ENCODE data around the gene PROM1. TPM values are rescaled to one million over a fixed set of nuclear protein-coding genes. Genes with fewer than 3 reads are reported as not detected.

Gene PROM1
- total RNA-seq, 4 donors from 2014 or later = 0.94 to 16.3 (median 4.4) TPM

DNA sequence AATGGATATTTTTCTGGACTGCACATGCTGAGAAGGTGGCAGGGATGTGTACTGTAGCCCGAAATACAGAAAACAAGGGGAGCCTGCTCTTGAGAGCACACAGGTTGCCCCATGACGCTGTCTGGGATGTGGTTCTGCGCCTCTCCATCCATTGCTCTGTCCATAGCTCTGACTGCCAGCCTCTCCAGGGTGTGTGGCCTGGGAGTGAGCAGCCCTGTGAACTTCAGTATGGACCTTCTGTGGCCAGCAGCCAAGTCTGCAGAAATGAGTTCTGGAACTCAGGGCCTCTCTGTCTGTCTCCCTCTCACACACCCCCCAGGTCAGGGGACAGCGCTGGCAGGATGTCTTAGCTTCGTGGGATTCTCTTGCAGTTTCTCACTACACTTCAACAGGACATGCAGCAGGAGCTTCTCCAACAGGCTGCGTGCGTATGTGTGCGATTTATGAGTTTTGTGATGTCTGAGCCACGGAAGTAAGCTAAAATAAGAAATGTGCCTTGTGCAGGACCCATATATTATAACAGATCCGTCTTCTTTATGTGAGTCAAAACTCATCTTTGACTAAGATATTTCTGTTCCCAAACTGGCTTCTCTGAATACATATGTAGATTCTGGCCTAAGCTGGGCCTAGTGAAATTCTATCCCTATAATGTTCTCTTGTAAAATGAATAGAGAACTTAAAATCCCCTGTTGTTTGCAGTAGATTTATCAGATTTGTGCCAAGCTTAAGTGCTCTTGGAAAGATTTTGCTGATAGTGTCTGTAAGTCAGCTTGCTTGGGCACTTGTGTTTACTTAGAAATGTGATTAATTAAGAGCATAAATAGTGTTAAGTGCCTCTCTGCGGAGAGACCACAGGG, 40.0 kb downstream of the PROM1 start:
- TF ChIP-seq POLR2A (IDR thresholded peaks at IDR 0.05) = no peak
- TF ChIP-seq POLR2AphosphoS5 (IDR thresholded peaks at IDR 0.05) = no peak
- no peak for TF ChIP-seq CTCF (IDR thresholded peaks at IDR 0.05)
- TF ChIP-seq EP300 (IDR thresholded peaks at IDR 0.05) = no peak
- no peaks in the 10 kb centered on the region for H3K9me3 ChIP-seq

DNA sequence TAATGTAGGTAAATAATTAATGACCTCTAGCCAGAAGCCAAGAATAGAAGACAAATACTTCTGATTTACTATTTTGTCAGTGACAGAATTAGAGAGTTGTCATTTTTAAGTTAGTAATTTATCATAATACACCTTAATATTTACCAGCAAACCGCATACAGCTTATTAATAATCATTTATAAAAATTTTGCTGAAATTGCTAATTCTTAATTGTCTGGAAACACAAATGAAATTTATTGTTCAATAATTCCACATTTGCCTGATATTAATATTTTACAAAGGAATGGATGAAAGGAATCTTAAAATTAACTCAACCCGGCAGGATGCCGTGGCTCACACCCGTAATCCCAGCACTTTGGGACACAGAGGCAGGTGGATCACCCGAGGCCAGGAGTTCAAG, 44.7 kb downstream of the PROM1 start:
- 84 to 98% methylated on average over 5 of the region's 5 CpGs for WGBS, 2 donors (ENCODE audit: low coverage in 1 of 2)
- no peak for ATAC-seq

More for the DNA sequence above, 40.0 kb downstream of the PROM1 start:
- Histone ChIP-seq H3K36me3 (no peaks in the 10 kb centered on the region), H3K27ac (no peak overlapping the region), H3K4me1 (no peaks in the 10 kb centered on the region), H3K27me3 (peaks cover 5% of the 10 kb centered on the region), H3K4me3 (no peak overlapping the region)
- 65 to 68% methylated on average over 5 to 7 of the region's 11 CpGs for WGBS, 2 donors (ENCODE audit: low coverage in 1 of 2)
- no peak for ATAC-seq

GRCh38 chr4:16037901-16038300, 45.9 kb downstream of the PROM1 start:
- Histone ChIP-seq H3K36me3 (no peaks in the 10 kb centered on the region), H3K27me3 (no peaks in the 10 kb centered on the region), H3K4me1 (no peaks in the 10 kb centered on the region), H3K9me3 (no peaks in the 10 kb centered on the region), H3K4me3 (no peak overlapping the region), H3K27ac (no peak overlapping the region)
- ATAC-seq = no peak
- TF ChIP-seq POLR2AphosphoS5 (IDR thresholded peaks at IDR 0.05) (no peak), CTCF (IDR thresholded peaks at IDR 0.05) (no peak), POLR2A (IDR thresholded peaks at IDR 0.05) (no peak), EP300 (IDR thresholded peaks at IDR 0.05) (no peak)
- WGBS, 2 donors (ENCODE audit: low coverage in 1 of 2) = 91 to 92% methylated on average over 4 of the region's 4 CpGs

More for the DNA sequence above, 44.7 kb downstream of the PROM1 start:
- TF ChIP-seq POLR2A (IDR thresholded peaks at IDR 0.05) = no peak
- no peak for TF ChIP-seq EP300 (IDR thresholded peaks at IDR 0.05)
- TF ChIP-seq POLR2AphosphoS5 (IDR thresholded peaks at IDR 0.05) = no peak
- no peaks in the 10 kb centered on the region for H3K4me1 ChIP-seq
- H3K27ac ChIP-seq = no peak overlapping the region
- no peaks in the 10 kb centered on the region for H3K27me3 ChIP-seq
- no peaks in the 10 kb centered on the region for H3K9me3 ChIP-seq
- H3K36me3 ChIP-seq = no peaks in the 10 kb centered on the region
- no peak overlapping the region for H3K4me3 ChIP-seq

GRCh38 chr4:16035843-16036242, 48.0 kb downstream of the PROM1 start:
- 86 to 92% methylated on average over 6 of the region's 6 CpGs for WGBS, 2 donors (ENCODE audit: low coverage in 1 of 2)
- no peak for ATAC-seq
- Histone ChIP-seq H3K36me3 (no peaks in the 10 kb centered on the region), H3K9me3 (no peaks in the 10 kb centered on the region), H3K4me1 (no peaks in the 10 kb centered on the region), H3K27ac (no peak overlapping the region), H3K4me3 (no peak overlapping the region), H3K27me3 (no peaks in the 10 kb centered on the region)
- no peak for TF ChIP-seq POLR2A (IDR thresholded peaks at IDR 0.05)
- TF ChIP-seq CTCF (IDR thresholded peaks at IDR 0.05) = no peak
- TF ChIP-seq EP300 (IDR thresholded peaks at IDR 0.05) = no peak
- no peak for TF ChIP-seq POLR2AphosphoS5 (IDR thresholded peaks at IDR 0.05)

DNA sequence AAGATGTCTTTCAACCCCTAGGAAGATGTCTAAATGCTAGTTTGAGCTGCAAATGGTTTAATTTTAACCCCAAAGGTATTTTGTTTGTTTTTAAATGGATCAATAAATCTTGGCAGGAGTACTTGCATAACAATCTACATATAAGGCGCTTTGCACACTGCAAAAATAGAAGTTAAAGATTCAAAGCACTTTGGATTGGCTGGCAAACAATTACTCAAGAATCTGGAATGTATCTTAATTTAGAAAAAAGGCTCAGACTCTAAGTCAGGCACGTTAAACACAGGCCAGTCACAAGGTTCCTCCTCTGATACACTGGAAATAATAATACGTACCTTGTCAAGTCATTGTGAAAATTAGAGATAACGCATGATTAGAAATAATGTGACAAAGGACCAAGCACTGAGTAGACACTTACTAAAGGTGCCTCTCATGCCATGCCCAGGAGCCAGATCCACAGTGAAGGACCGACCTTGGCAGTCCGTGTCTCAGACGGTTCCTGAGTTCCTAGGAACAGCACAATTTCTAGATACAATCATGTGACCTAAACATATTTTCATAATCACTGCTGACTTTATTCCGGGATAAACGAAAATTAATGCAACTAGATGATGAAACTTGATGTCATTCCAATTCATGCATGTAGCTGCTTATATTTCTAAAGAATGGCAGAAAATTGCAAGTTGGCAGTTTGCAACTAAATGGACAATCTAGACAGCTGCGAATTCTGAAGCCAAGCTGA, 49.6 kb downstream of the PROM1 start:
- no peak for ATAC-seq
- WGBS, 2 donors (ENCODE audit: low coverage in 1 of 2) = 45 to 71% methylated on average over 10 of the region's 10 CpGs
- Histone ChIP-seq H3K4me3 (no peak overlapping the region), H3K27me3 (no peaks in the 10 kb centered on the region), H3K27ac (no peak overlapping the region), H3K9me3 (no peaks in the 10 kb centered on the region), H3K36me3 (no peaks in the 10 kb centered on the region), H3K4me1 (peaks cover 0 to 3% (median 0%) of the 10 kb centered on the region in 3 donors)
- TF ChIP-seq EP300 (IDR thresholded peaks at IDR 0.05) = no peak
- no peak for TF ChIP-seq POLR2A (IDR thresholded peaks at IDR 0.05)
- TF ChIP-seq POLR2AphosphoS5 (IDR thresholded peaks at IDR 0.05) = no peak
- TF ChIP-seq CTCF (IDR thresholded peaks at IDR 0.05) = no peak
